Loucy (cell line): Measurements from ENCODE around the gene TOP3B.

Source experiments
- H2AFZ ChIP-seq: fragments of 200-600 bp; sonication (generic); 2 replicates; pipeline ENCODE4 v1.6.0; 2016; ENCODE audit warnings: antibody characterized with exemption, mild to moderate bottlenecking, low read length, moderate library complexity
- H3F3A ChIP-seq: fragments of 200-600 bp; 2 replicates; pipeline ENCODE4 v1.6.0; 2016; ENCODE audit warnings: antibody characterized with exemption, low read depth, mild to moderate bottlenecking
- H3K27me3 ChIP-seq: fragments of 200-600 bp; sonication (generic); 2 replicates; pipeline ENCODE4 v1.6.1; 2014; ENCODE audit warnings: low read length, mild to moderate bottlenecking; ENCODE audit not compliant: insufficient read depth, poor library complexity, severe bottlenecking
- H3K36me3 ChIP-seq: fragments of 200-600 bp; sonication (generic); 2 replicates; pipeline ENCODE4 v1.6.1; 2016; ENCODE audit warnings: low read length; ENCODE audit not compliant: insufficient read depth
- H3K4me1 ChIP-seq: fragments of 200-600 bp; sonication (generic); 2 replicates; pipeline ENCODE4 v1.5.1; 2014; ENCODE audit warnings: low read length, mild to moderate bottlenecking; ENCODE audit not compliant: insufficient read depth, poor library complexity, severe bottlenecking
- H3K4me2 ChIP-seq: fragments of 200-600 bp; sonication (generic); 2 replicates; pipeline ENCODE4 v1.6.0; 2014; ENCODE audit warnings: antibody characterized with exemption, low read length, low read depth, mild to moderate bottlenecking; ENCODE audit not compliant: poor library complexity, severe bottlenecking
- H3K4me3 ChIP-seq: fragments of 200-600 bp; sonication (generic); 2 replicates; pipeline ENCODE4 v1.5.1; 2014; ENCODE audit warnings: low read length, mild to moderate bottlenecking, mixed read lengths; ENCODE audit not compliant: poor library complexity, severe bottlenecking
- H3K79me2 ChIP-seq: fragments of 200-600 bp; sonication (generic); 2 replicates; pipeline ENCODE4 v1.6.1; 2014; ENCODE audit warnings: low read length; ENCODE audit not compliant: insufficient read depth
- H3K9ac ChIP-seq: fragments of 200-600 bp; sonication (generic); 2 replicates; pipeline ENCODE4 v1.6.0; 2014; ENCODE audit warnings: mild to moderate bottlenecking, low read depth, low read length, moderate library complexity; ENCODE audit not compliant: poor library complexity, severe bottlenecking
- H3K9me2 ChIP-seq: fragments of 200-600 bp; sonication (generic); replicated peaks from 2 replicates; pipeline ENCODE4 v1.6.1; 2016; ENCODE audit warnings: low read depth, low read length, mixed read lengths
- H3K9me3 ChIP-seq: fragments of 200-600 bp; sonication (generic); 2 replicates; pipeline ENCODE4 v1.6.1; 2014; ENCODE audit warnings: mild to moderate bottlenecking, antibody characterized with exemption, low read length, low read depth; ENCODE audit not compliant: insufficient read depth
- H4K20me1 ChIP-seq: fragments of 200-600 bp; sonication (generic); 2 replicates; pipeline ENCODE4 v1.6.0; 2014; ENCODE audit warnings: antibody characterized with exemption, low read length, mild to moderate bottlenecking; ENCODE audit not compliant: insufficient read depth, poor library complexity, severe bottlenecking
- CTCF ChIP-seq: fragments of 200-600 bp; sonication (generic); conservative IDR thresholded peaks from 2 replicates; pipeline ENCODE4 v1.5.1; 2014; ENCODE audit warnings: mild to moderate bottlenecking, antibody characterized with exemption, low read length
- EZH2phosphoT487 ChIP-seq: fragments of 200-600 bp; IDR thresholded peaks from 2 replicates; pipeline ENCODE4 v1.6.1; 2018; ENCODE audit warnings: antibody characterized with exemption, mild to moderate bottlenecking, moderate library complexity, borderline replicate concordance

TOP3B gene

GRCh38 chr22:21985214-21985613 is 2.6 kb upstream of the TOP3B start:
- Histone ChIP-seq H3K9ac (no peak overlapping the region), H3K4me1 (peaks cover 22% of the 10 kb centered on the region), H3K36me3 (no peaks in the 10 kb centered on the region), H3K9me2 (no peaks in the 10 kb centered on the region), H3K9me3 (no peaks in the 10 kb centered on the region), H2AFZ (0 out of 2 replicates have a peak overlapping the region, but pooled peaks have one; percentile 16), H3K79me2 (peaks cover 26% of the 10 kb centered on the region), H4K20me1 (peaks cover 16% of the 10 kb centered on the region), H3K27me3 (peaks cover 5% of the 10 kb centered on the region), H3K4me2 (no peak overlapping the region), H3K4me3 (no peak overlapping the region), H3F3A (no peaks in the 10 kb centered on the region)
- no peak for TF ChIP-seq CTCF
- TF ChIP-seq EZH2phosphoT487 = no peak

GRCh38 chr22:21984793-21985192 is 2.2 kb upstream of the TOP3B start:
- Histone ChIP-seq H3K79me2 (peaks cover 26% of the 10 kb centered on the region), H3K9me2 (no peaks in the 10 kb centered on the region), H3F3A (no peaks in the 10 kb centered on the region), H3K4me3 (no peak overlapping the region), H3K27me3 (peaks cover 5% of the 10 kb centered on the region), H4K20me1 (peaks cover 16% of the 10 kb centered on the region), H3K9me3 (no peaks in the 10 kb centered on the region), H3K4me1 (peaks cover 22% of the 10 kb centered on the region), H3K9ac (no peak overlapping the region), H3K36me3 (no peaks in the 10 kb centered on the region), H3K4me2 (no peak overlapping the region), H2AFZ (peak overlapping the region; percentile 46; the same call in 1 of the 2 replicates)
- TF ChIP-seq CTCF = peak; percentile 47
- no peak for TF ChIP-seq EZH2phosphoT487

GRCh38 chr22:21981874-21982273 is 713 bp downstream of the TOP3B start:
- Histone ChIP-seq H3K4me3 (peak overlapping the region; percentile 99), H4K20me1 (peaks cover 16% of the 10 kb centered on the region), H3K9me3 (no peaks in the 10 kb centered on the region), H3K79me2 (peaks cover 26% of the 10 kb centered on the region), H2AFZ (no peak overlapping the region), H3K36me3 (no peaks in the 10 kb centered on the region), H3K4me2 (peak overlapping the region; percentile 86), H3K4me1 (peaks cover 22% of the 10 kb centered on the region), H3K9ac (peak overlapping the region; percentile 99), H3K27me3 (peaks cover 5% of the 10 kb centered on the region), H3F3A (no peaks in the 10 kb centered on the region), H3K9me2 (no peaks in the 10 kb centered on the region)
- TF ChIP-seq CTCF (no peak), EZH2phosphoT487 (no peak)
